B cell (primary cell): ENCODE measurements around the gene CDC45. TPM values are rescaled to one million over a fixed set of nuclear protein-coding genes. Genes with fewer than 3 reads are reported as not detected.

Source experiments
- ATAC-seq: fragments of 200-7000 bp; cut with Tn5 transposase; one replicate; pipeline ENCODE4 v1.10.0; 2021; ENCODE audit warnings: low read depth, mild to moderate bottlenecking, moderate number of reproducible peaks, moderate library complexity
- CTCF ChIA-PET: fragments of 350-600 bp; sonication (Branson Sonifier 250); formaldehyde crosslinking; loops from one replicate; lab custom pipeline; 2021; ENCODE audit warnings: antibody characterized with exemption, inconsistent platforms; lab: Charles Lee
- POLR2A ChIA-PET: fragments of 350-600 bp; sonication (Branson Sonifier 250); formaldehyde crosslinking; loops from one replicate; lab custom pipeline; 2021; ENCODE audit warnings: antibody characterized with exemption; lab: Charles Lee
- DNase-seq: peaks from one replicate; pipeline ENCODE4 v3.0.0; 2013
- H2AFZ ChIP-seq: 2 replicates; pipeline ENCODE4 v1.6.1; 2012; ENCODE audit warnings: mild to moderate bottlenecking, low read depth, low read length; ENCODE audit not compliant: insufficient read depth, poor library complexity, severe bottlenecking
- H3K27ac ChIP-seq, 2 donors: 1 replicate in 1 of 2; 2 replicates in 1 of 2; pipeline ENCODE4 v1.5.1; 2012 to 2013; ENCODE audit warnings: low read length in 2 of 2, mild to moderate bottlenecking in 2 of 2, moderate library complexity in 1 of 2
- H3K27me3 ChIP-seq, 4 experiments: fragments of 200-600 bp in 1 of 4; sonication (generic) in 1 of 4; replicated peaks in 1 of 4; 1 replicate in 2 of 4; 2 replicates in 2 of 4; pipeline versions ENCODE4 v1.6.1 to v1.7.0; 2013 to 2016; ENCODE audit warnings: low read length in 3 of 4, mild to moderate bottlenecking in 2 of 4, mixed read lengths in 1 of 4, moderate library complexity in 1 of 4; ENCODE audit not compliant: insufficient read depth in 4 of 4, control insufficient read depth in 3 of 4; ENCODE audit errors: control extremely low read depth in 1 of 4
- H3K36me3 ChIP-seq, 2 experiments: replicated peaks in 1 of 2; 1 replicate in 1 of 2; 2 replicates in 1 of 2; pipeline versions ENCODE4 v1.6.1 to v1.7.1; 2013; ENCODE audit warnings: low read length in 1 of 2; ENCODE audit not compliant: insufficient read depth in 2 of 2, control insufficient read depth in 1 of 2; ENCODE audit errors: control extremely low read depth in 1 of 2, extremely low read depth in 1 of 2
- H3K4me1 ChIP-seq, 2 donors: fragments of 200-600 bp in 1 of 2; sonication (generic) in 1 of 2; 1 replicate in 1 of 2; 2 replicates in 1 of 2; pipeline versions ENCODE4 v1.5.1 to v1.6.1; 2013 to 2017; ENCODE audit warnings: low read length in 2 of 2; ENCODE audit not compliant: control insufficient read depth in 2 of 2, insufficient read depth in 2 of 2
- H3K4me2 ChIP-seq: replicated peaks from 2 replicates; pipeline ENCODE3; 2012; ENCODE audit warnings: mild to moderate bottlenecking, low read depth, low read length; ENCODE audit not compliant: poor library complexity, severe bottlenecking
- H3K4me3 ChIP-seq, 5 experiments: fragments of 200-600 bp in 1 of 5; sonication (generic) in 1 of 5; 1 replicate in 3 of 5; 2 replicates in 2 of 5; pipeline versions ENCODE4 v1.5.1 to v1.7.0; 2011 to 2016; ENCODE audit warnings: low read length in 4 of 5, mild to moderate bottlenecking in 4 of 5, low read depth in 2 of 5, control low read depth in 1 of 5, moderate library complexity in 1 of 5; ENCODE audit not compliant: insufficient read depth in 1 of 5; ENCODE audit errors: control extremely low read depth in 1 of 5, extremely low read depth in 1 of 5
- H3K79me2 ChIP-seq: fragments of 200-600 bp; sonication (generic); one replicate; pipeline ENCODE4 v1.6.0; 2016; ENCODE audit warnings: low read length; ENCODE audit not compliant: control insufficient read depth, insufficient read depth
- H3K9ac ChIP-seq: fragments of 200-600 bp; sonication (generic); 2 replicates; pipeline ENCODE4 v1.6.1; 2017; ENCODE audit warnings: mild to moderate bottlenecking, low read length, moderate library complexity
- H3K9me3 ChIP-seq, 3 donors: one replicate each; pipeline versions ENCODE4 v1.6.1 to v1.7.1; 2013; ENCODE audit warnings: low read length in 2 of 3; ENCODE audit not compliant: control insufficient read depth in 2 of 3, insufficient read depth in 1 of 3; ENCODE audit errors: control extremely low read depth in 1 of 3
- H4K20me1 ChIP-seq: 2 replicates; pipeline ENCODE4 v1.6.0; 2012; ENCODE audit warnings: mild to moderate bottlenecking, low read length; ENCODE audit not compliant: insufficient read depth, control insufficient read depth, poor library complexity, severe bottlenecking
- H3K27ac Mint-ChIP-seq: one replicate; pipeline ENCODE4 v1.8.0; 2021; ENCODE audit warnings: mixed read lengths
- H3K27me3 Mint-ChIP-seq: one replicate; pipeline ENCODE4 v1.8.0; 2021; ENCODE audit warnings: mixed read lengths
- H3K4me1 Mint-ChIP-seq: one replicate; pipeline ENCODE4 v1.8.0; 2021; ENCODE audit warnings: mixed read lengths
- H3K4me3 Mint-ChIP-seq: one replicate; pipeline ENCODE4 v1.8.0; 2021; ENCODE audit warnings: mixed read lengths
- H3K9me3 Mint-ChIP-seq: one replicate; pipeline ENCODE4 v1.8.0; 2022; ENCODE audit warnings: mixed read lengths; ENCODE audit not compliant: insufficient read depth
- CTCF ChIP-seq: fragments of 200-600 bp; IDR thresholded peaks from one replicate; pipeline ENCODE4 v1.8.0; 2022; ENCODE audit warnings: antibody characterized with exemption, mild to moderate bottlenecking
- EZH2 ChIP-seq: IDR thresholded peaks from 2 replicates; pipeline ENCODE4 v1.6.1; 2012; ENCODE audit warnings: borderline replicate concordance, low read depth, mild to moderate bottlenecking, moderate library complexity, low read length; ENCODE audit not compliant: insufficient read depth, poor library complexity, severe bottlenecking
- WGBS: methylation state at CpG from one replicate; pipeline ENCODE4 v1.1.5; 2013; ENCODE audit warnings: missing lambda C conversion rate; ENCODE audit not compliant: insufficient coverage; 5-methylcytosine and 5-hydroxymethylcytosine counted together
- intact Hi-C: fragments of 100-400 bp; cut with micrococcal nuclease; formaldehyde crosslinking; loops from one replicate; pipeline ENCODE4 v1.10.0; 2022
- polyA plus RNA-seq: library from polyadenylated mRNA; depleted of rRNA; stranded (reverse); fragments of >200 nt; gene quantifications from 2 replicates; pipeline ENCODE4 v1.2.3, GENCODE V29; 2012
- total RNA-seq, 2 donors: library from RNA; stranded (reverse); fragments of 120-200 nt in 1 of 2; gene quantifications; 1 replicate in 1 of 2; 2 replicates in 1 of 2; pipeline versions ENCODE4 v1.2.3 to v1.2.4, GENCODE V29; 2013 to 2022

The CDC45 gene
- total and polyA plus RNA-seq, 2 donors (not counting 1 experiment from before 2014, with no cell fraction given): 0.49 to 1.4 TPM

- no peak overlapping the region for H3K4me3 Mint-ChIP-seq
- WGBS: 96% methylated on average over 9 of the region's 12 CpGs
- H3K79me2 ChIP-seq: no peaks in the 10 kb centered on the region
- TF ChIP-seq CTCF: no peak
- TF ChIP-seq EZH2: no peak
- no peaks in the 10 kb centered on the region for H3K4me1 ChIP-seq
- H3K27ac Mint-ChIP-seq: no peak overlapping the region
- no peaks in the 10 kb centered on the region for H3K9me3 Mint-ChIP-seq
- H3K9me3 ChIP-seq: peaks cover 0 to 8% (median 5%) of the 10 kb centered on the region in 3 donors
- no peak overlapping the region for H3K27ac ChIP-seq
- no peak overlapping the region for H2AFZ ChIP-seq
- ChIA-PET CTCF (no interaction called here), POLR2A (interaction anchor here (0.6 kb wide), 1 partner anchor 441 kb away, joined by 3 read pairs; no protein-coding TSS in a partner anchor)
- H3K4me1 Mint-ChIP-seq: no peaks in the 10 kb centered on the region
- ATAC-seq (no peak), DNase-seq (no peak)
- no peak overlapping the region for H3K4me2 ChIP-seq
- intact Hi-C loops: no loop called here
- H3K36me3 ChIP-seq: no peaks in the 10 kb centered on the region
- H3K9ac ChIP-seq: no peak overlapping the region
- H3K27me3 Mint-ChIP-seq: peaks cover 29% of the 10 kb centered on the region
- H3K27me3 ChIP-seq: peaks cover 0 to 9% (median under 1%) of the 10 kb centered on the region in 4 experiments
- H4K20me1 ChIP-seq: no peaks in the 10 kb centered on the region
- no peak overlapping the region for H3K4me3 ChIP-seq
Observed at GRCh38 chr22:19554834-19555404, 75.2 kb downstream of the CDC45 start.

DNA sequence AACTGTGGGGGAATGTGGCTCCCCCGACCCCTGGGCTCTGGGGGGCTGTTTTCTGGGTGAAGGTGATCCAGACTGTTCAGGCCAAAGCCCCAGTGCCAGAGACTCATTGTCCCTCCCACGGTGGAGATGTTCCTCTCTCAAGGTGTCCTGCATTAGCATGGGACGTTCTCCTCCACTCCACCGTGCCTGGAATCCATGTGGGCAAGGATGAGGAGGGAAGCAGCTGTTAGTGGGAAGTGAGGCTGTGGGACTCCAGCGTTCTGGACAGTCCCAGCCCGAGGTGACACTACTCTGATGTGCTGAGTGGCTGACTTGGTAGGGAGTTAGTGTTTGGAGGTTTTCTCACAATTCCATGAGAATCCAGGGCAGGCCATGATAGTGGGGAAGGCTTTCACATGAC is 75.9 kb downstream of the CDC45 start:
- intact Hi-C loops: no loop called here
- Histone ChIP-seq H3K27ac (no peak overlapping the region), H4K20me1 (no peaks in the 10 kb centered on the region), H3K4me2 (no peak overlapping the region), H3K4me3 (no peak overlapping the region), H3K4me1 (no peaks in the 10 kb centered on the region), H3K36me3 (no peaks in the 10 kb centered on the region), H3K79me2 (no peaks in the 10 kb centered on the region), H3K27me3 (peaks cover 0 to 9% (median under 1%) of the 10 kb centered on the region in 4 experiments), H3K9ac (no peak overlapping the region), H2AFZ (no peak overlapping the region), H3K9me3 (peaks cover 0 to 8% (median 5%) of the 10 kb centered on the region in 3 donors)
- ATAC-seq (no peak), DNase-seq (no peak)
- WGBS: 88% methylated on average over 5 of the region's 6 CpGs
- H3K9me3 Mint-ChIP-seq: no peaks in the 10 kb centered on the region
- H3K4me3 Mint-ChIP-seq: no peak overlapping the region
- ChIA-PET CTCF (no interaction called here), POLR2A (no interaction called here)
- TF ChIP-seq CTCF: no peak
- no peak for TF ChIP-seq EZH2
- peaks cover 29% of the 10 kb centered on the region for H3K27me3 Mint-ChIP-seq
- H3K4me1 Mint-ChIP-seq: no peaks in the 10 kb centered on the region
- H3K27ac Mint-ChIP-seq: no peak overlapping the region
